DMS79 (cell line): ENCODE results near the gene GALNTL6.
"Not testable (repeated sequence)": the region's sequence is repeated elsewhere in the genome, so short reads cannot be mapped to it uniquely, and the experiment has no call there.

Source experiments
- DNase-seq: peaks from one replicate; lab custom pipeline; 2025; lab: John Stamatoyannopoulos, UW

GALNTL6 gene

DNA sequence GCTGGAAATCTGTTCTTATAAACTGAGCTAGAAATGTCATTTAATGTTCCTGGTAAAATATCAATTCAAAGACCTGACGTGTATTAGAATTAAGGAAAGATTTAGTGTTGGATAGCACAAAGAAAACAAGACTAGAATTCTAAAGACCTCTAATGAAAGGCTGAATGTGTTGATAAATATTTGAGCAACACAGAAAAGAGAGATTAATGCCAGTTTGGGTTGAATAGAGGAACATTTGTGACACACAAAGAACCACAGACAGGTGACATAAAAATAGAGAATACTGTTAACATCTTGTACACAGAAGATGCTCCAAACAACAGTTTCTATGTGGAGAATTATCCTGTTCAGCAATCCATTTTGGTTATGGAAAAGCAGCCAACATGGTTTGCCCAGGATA lies 1133.3 kb downstream of the GALNTL6 start:
- DNase-seq, result no peak

DNA sequence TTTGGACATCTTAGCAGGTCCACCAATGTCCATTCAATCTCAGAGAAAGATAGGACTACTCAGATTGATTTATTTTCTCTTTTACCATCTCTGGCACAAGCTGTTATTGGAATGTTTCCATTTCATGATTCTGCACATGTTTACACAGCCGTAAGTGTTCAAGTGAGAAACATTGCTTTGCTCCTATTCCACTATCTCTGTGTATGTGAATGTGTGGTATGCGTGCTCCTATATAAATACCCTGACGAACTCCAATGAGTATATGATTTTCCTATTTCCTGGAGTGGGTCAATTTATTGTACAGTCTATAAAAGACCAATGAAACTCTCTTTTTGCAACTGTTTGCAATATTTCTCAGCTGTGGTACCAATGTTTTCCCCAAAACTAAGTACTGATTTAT lies 1134.4 kb downstream of the GALNTL6 start:
- no peak for DNase-seq

DNA sequence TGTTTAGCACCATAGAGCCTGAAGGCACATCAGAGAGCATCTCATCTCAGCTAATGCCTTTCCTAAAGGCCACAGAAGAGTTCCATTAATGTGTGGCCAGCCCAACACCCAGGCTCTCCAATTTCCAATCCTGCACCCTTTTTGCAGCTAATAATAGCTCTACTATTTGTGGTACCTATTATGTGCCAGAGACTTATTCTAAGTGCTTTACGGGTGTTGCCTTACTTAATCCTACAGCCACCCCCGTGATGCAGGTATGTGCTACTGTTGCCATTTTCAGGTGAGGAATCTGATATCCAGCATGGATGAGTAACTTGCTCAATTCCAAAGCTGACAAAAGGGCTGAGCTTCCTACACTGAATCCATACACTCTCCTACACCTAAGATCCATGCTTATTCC lies 1137.8 kb downstream of the GALNTL6 start:
- no peak for DNase-seq

DNA sequence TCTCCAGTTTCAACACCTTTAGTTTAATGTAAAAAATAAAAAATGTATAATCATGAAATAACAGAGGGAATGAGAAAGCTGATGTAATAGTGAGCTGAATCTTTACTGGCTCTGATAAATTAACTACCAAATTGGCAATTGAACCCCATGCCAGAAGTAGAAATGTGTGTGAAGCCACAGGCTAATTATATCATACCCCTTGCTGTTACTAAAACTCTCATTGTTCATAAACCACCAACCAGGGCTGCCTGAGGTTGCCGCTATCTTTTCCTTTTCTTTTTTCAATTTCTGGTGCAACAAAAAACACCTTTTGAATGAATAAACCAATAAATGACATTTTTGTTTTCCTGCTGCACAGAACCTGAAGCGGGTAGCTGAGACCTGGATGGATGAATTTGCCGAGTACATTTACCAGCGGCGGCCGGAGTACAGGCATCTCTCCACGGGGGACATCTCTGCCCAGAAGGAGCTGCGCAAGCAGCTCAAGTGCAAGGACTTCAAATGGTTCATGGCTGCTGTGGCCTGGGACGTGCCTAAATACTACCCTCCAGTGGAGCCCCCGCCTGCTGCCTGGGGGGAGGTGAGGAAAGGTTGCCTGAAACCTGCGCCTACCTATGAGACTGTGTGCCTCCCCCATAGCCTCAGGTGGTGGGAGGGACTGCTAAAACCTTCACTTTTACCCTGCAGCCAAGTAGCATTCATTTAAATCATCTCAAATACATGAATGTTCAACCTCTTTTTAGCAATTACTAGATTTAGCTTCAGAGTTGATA lies 1138.7 kb downstream of the GALNTL6 start:
- no peak for DNase-seq

DNA sequence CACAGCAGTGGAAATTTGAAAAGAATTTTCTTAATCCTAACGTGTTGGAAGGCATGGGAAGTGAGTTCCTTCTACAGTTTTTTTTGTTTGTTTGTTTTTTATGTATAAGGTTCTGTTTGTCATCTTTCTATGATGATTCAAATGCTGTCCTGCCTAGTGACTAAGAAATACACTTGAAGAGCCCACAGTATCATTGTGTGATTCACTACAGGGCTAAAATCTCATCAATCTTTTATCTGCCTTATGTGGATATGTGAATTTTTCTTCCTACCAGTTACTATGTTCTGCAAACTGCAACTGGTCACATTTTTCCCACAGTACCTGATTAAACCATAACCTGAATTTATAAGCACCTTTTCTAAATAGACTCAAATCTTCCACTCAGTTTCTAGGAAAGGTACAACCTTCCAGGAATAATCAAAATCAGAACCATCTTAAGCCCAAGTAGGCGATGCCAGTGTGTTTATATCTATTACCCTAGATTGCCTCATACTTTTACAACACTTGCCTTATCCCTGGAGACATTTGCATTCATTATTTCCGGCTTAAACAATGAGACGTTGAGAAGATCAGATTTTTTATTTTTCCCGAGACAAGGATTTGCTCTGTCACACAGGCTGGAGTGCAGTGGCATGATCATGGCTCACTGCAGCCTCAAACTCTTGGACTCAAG lies 1140.8 kb downstream of the GALNTL6 start:
- DNase-seq, result no peak

DNA sequence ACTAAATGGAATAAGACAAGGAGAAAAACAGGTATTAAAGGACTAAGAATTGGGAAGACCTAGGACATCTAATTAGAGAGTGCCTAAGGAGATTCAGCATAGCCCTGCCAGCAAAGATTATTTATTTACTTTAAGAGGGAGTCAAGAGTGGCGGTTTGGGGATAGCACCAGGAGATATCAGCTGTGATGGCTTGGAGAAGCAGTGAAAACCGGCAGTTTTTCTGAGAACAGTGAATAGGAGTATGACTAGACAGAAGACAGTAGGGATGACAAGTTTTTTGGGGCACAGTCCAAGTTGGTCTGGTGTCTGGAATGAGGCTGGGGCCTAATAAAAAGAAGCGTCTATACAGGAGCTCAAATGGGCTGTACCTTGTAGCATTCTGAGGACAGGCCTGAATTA lies 1143.1 kb downstream of the GALNTL6 start:
- DNase-seq, result not testable (repeated sequence)

DNA sequence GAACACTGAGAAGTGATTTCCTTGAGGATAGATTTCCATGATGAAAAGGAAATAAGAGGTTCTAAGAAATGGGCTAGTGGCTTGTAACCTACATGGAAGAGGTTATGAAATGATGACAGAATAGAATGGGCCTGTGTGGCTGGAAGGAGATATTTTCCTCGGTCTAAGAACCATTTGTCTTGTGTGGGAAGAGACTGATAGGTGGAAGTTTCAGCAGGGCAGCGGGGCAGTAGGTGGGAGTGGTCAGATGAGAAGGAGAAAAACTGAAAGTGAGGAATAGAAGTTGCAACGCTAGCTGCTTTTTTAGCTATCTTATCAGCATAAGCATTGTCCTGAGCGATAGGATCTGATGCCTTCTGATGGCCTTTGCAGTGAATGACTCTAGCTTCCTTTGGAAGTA lies 1144.0 kb downstream of the GALNTL6 start:
- no peak for DNase-seq

DNA sequence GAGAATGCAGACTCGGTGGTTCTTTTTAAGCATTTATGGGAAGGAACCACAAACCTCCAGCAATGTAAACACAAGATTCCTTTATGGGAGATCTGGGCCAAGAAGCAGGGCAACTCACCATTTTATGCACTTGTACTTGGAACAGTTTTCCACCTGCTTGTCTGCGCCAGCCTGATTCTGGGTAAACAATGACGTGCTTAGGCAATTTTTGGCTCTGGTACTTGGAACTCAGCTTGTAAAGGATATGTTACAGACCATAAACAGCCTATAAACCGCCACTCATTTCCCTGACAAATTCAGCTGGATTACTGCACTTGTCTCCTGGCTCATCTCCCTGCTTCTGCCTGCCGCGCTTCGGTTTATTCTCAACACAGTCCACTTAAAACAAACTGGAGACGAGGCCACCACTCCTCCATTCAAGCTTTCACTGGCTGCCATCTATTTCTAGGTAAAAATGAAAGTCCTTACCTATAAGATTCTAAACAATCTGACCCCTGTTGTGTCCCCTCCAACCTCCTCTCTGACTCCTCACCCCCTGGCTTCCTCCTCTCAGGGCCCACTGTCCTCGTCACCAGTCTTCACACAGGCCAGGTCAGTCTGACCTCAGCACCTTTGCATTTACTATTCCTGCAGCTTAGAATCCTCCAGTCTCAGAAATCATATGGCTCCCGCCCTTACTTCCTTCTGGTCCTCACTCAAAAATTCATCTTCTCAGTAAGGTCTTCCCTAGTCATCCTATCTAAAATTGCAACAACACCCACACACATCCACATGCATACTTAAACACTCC lies 1149.6 kb downstream of the GALNTL6 start:
- DNase-seq, result peak; percentile 91

DNA sequence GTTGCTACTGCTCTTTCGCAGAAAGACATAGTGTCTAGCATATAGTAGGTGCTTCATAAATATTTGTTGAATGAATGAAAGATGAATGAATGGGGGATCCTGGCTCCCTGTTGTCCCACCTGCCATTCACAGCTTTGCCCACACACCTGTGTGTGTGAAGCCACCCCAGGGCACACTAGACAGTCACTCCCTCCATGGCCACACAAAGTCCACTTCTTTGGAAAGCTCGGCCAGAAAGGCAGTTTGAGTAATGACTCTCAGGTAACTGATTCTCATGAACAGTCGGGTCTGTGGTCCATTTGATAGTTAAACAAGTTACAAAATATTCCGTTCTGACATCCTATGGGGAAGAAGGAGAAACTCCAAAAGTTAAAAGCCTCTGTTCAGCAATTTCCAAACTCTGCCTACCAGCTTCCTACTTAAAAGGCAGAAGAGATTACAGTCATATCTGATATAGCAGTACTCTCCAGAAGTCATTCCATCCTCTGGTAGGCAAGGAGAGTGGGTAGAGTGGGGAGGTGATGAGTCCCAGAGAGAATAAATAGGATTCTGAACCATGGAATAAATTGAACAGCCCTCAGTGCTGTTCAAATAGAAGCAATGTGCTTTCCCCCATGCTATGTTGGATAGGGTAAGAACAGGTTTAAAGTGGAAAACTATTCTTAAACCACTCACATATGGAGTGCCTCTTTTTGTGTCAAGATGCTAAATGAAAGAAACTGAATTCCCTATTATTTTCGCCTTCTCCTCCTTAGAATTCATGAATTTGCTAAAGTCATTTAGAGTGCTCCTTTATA lies 1150.5 kb downstream of the GALNTL6 start:
- DNase-seq, result no peak

DNA sequence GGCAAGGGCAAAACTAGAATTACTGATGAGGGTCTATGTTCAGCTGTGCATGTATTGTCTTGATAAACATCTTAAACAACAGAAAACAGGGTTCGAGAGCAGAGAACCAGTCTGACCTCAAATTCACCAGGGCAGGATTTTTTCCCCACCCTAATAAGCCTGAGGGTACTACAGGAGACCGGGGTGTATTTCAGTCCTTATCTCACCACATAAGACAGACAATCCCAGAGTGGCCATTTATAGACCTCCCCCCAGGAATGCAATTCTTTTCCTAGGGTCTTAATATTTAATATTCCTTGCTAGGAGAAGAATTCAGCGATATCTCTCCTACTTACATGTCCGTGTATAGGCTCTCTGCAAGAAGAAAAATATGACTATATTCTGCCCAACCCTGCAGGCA lies 1157.0 kb downstream of the GALNTL6 start:
- DNase-seq, result not testable (repeated sequence)

DNA sequence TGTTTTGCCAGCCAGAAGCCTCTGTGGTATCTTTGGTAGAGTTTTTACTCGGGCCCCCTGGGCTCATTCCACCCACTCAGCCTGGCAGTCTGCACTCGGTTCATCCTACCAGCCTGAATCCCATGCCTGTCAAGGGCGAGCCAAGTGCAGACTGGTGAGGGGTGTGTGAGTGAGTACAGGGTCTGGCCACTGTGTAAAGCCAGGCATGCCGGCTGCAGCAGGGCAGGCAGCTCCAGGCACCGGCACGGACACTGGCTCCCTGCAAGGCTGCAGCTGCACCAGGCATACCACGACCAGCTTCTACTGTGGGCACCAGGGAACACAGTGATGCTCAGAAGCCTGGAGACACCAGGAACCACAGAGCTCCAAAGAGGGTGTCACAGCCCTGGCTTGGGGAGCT lies 1161.4 kb downstream of the GALNTL6 start:
- no peak for DNase-seq

DNA sequence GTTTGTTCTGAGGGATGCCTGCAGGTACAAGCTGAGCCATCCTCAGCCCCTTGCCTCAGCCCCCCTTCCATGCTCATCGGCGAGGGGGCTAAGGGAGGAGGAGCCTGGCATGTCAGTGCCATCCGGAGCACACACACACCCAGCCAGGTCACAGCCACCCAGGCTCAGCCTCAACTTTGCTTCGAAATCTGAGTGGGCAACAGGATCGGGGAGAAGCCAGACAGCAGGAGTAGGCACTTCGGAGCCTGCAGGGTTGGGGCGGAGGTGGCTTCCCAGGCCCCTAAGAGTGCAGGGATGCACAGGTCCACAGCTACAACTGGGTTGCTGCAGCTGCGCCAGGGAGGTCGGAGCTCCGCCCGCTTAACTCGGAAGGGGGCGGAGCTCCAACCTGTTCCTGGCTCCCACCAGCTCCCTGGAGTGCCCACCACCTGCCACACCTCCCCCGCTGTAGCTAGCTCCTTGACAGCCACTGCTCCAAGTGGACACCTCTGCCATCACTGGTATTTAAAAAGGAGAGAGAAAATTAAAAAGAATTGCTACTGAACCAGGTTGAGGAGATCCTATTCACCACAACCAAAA lies 1162.5 kb downstream of the GALNTL6 start:
- no peak for DNase-seq

DNA sequence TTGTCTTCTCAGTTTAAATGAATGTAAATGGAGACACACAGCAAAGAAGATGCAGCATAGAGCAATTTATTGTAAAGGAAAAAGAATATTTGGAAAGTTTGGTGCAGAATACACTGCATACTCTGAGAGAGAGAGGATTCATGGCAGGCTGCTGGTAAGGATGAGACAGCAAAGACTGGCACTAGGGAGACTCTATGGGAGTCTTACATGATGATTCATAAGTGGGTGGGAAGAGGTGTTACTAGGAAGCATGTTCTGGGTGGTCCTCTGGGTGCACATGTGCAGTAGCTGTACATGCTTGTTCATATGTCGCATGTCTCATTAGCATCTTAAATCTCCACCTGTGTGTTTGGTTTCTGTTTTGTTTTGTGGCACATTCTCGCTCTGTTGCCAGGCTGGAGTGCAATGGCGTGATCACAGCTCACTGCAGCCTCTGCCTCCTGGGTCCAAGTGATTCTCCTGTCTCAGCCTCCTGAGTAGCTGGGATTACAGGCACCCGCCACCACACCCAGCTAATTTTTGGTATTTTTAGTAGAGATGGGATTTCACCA lies 1164.4 kb downstream of the GALNTL6 start:
- not testable (repeated sequence) for DNase-seq

DNA sequence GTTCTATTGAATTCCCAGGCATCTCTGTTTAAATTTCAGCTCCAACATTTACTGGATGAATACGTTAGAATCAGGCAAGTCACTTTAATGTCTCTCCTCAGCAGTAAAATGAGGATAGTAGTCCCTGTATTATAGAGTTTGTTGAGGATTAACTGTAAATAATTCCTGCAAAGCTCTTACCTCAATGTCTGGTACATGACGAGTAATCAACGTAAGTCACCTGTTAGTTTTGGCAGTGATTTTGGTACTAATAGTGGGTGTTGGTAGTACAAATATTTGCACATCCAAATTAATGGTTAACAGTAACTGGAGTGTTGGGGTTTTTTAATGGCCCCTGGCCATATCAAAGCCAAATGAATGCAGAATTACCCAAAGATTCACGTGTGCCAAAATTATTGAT lies 1165.6 kb downstream of the GALNTL6 start:
- DNase-seq, result no peak

DNA sequence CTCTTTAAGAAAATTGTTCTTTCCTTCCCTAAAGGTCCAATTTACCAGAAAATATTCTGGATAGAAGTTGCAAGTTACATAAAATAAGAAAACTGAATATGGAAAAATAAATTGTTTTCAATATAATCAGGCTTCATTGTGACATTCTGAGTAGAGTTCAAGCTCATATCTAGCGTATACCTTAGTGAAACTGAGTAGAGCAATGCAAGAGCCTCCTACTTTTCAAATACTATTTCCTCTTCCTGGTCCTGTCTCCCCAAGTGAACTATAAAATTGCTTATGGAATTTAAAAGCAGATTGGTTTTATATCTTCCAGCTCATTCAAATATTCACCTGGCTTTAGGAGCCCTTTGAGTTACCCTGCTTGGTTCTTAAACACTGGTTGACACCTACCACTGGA lies 1166.1 kb downstream of the GALNTL6 start:
- DNase-seq, result no peak

DNA sequence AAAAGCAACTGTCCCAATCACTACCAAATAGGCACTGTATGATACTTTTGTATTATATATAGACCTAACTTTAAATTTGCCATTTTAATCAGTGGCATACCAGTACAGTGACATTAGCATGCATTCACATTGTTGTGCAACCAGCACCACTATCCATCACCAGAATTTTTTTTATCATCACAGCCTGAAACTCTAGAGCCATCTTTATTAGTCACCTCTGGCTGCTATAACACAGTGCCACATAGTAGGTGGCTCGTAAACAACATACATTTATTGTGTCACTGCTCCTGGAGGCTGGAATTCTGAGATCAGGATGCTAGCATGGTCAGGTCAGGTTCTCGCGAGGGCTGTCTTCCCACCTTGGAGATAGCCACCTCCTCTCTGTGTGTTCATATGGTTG lies 1167.0 kb downstream of the GALNTL6 start:
- no peak for DNase-seq

DNA sequence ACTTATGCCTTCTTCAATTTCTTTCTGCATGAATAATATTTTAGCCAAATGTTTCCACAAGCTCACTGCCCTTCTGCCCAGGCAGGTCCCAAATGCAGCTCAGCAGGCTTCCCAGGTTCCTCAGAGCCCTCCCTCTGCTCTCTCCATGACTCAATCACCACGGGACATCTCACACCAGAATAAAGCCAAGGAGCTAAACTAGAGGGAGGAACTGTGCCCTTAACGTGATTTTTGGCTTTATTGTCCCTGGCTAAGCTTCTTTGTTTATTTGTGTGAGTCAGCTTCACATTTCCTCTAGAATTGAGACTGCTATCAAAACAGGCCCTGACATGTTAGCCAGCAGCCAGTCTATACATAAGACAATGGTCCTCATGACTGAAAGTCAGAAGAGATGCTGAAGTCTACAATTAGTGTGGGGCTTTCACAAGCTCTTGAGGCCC lies 1169.0 kb downstream of the GALNTL6 start:
- DNase-seq, result peak; percentile 40

DNA sequence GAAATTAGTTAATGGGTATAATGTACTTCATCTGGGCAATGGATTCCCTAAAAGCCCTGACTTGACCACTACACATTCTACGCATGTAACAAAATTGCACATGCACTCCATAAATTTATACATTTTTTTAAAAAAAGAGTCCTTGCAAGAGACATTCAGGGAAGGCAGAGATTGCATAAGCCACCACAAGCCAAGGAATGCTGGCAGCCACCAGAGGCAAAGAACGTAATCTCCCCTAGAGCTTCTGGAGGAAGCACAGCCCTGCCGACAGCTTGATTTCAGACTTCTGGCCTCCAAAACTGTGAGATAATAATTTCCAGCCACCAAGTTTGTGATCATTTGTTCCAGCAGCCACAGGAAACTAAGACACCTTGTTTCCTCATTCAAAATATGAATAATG lies 1169.8 kb downstream of the GALNTL6 start:
- no peak for DNase-seq

DNA sequence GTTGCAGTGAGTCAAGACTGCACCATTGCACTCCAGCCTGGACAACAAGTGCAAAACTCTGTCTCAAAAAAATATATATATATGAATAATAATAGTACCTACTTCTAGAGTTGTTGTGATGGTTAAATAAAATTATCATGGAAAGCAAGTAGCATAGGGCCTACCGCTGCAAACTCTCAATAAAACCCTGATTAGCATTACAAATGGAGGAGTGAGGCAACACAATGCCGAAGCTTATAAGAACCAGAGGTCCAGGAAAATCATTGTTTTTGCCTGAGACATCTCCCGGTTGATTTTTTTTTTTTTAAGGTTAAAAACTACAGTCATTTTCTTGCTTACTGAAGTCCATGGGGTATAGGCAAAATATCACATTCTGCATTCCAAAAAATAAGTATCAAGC lies 1170.4 kb downstream of the GALNTL6 start:
- no peak for DNase-seq

DNA sequence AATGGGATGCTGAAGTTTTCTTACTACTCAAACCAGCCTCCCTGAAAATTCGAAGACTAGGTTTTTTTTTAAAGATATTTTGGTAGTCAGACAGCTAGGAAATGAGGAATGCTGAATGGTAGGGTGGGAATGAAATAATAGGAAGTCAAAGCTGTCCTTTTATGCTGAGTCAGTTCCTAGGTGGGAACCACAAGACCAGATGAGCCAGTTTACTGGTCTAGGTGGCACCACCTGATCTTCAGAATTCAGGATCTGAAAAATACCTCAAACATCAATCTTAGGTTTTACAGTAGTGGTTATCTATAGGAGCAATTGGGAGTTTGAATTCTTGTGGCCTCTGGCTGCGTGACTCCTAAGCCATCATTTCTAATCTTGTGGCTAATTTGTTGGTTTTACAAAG lies 1172.3 kb downstream of the GALNTL6 start:
- DNase-seq, result no peak

DNA sequence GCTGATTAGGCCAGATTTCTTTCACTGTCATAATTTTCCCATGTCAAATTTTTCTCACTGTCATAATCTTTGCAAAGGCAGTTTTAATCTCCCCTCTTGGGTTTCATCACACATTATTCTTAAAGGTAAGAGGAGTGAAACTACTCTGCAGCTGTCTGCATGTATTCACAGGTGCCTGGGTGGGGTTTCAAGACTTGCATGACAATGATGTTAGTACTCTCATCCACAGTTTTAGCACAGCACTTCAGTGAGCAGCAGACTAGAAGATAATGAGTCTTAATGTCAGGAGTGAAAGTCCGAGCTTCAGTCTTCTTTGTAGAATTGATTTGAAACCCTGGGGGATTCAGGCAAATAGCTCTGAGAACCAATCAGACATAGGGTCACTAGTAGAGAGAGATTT lies 1172.9 kb downstream of the GALNTL6 start:
- DNase-seq, result no peak
